ENCODE measurements around the gene PPARG. TPM values are rescaled to one million over a fixed set of nuclear protein-coding genes. Genes with fewer than 3 reads are reported as not detected.
"Not testable (repeated sequence)": the region's sequence is repeated elsewhere in the genome, so short reads cannot be mapped to it uniquely, and the experiment has no call there.

The PPARG gene
- total RNA-seq, 4 donors from 2014 or later: 199 to 374 (median 218) TPM

DNA sequence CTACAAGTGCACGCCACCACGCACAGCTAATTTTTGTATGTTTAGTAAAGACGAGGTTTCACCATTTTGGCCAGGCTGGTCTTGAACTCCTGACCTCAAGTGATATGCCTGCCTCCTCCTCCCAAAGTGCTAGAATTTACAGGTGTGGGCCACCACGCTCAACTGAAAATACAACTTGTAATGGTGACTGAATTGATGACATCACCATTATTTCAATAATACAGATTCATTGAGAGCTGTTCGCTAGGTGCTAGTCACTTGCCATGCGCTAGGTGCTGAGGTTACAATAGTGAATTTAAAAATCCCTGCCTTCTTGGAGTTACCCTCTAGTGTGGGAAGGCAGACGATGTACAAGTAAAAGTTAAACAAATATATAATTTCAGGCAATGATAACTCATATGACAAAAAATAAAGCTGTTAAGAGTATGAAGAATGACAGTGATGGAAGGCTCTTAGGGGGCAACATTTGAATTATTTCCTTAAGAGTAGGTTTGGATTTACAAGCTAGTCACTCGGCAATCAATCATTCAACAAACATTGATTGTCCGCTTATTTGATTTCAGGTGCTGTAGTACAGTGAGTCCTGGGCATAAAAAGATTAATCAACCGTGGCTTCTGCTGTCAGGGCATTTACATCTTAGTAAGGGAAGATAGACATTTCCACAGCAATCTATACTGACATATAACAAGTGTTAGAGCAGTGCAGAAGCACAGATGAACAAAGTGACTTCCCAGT is 9.1 kb upstream of the PPARG start:
- TF ChIP-seq, protein P1, sequence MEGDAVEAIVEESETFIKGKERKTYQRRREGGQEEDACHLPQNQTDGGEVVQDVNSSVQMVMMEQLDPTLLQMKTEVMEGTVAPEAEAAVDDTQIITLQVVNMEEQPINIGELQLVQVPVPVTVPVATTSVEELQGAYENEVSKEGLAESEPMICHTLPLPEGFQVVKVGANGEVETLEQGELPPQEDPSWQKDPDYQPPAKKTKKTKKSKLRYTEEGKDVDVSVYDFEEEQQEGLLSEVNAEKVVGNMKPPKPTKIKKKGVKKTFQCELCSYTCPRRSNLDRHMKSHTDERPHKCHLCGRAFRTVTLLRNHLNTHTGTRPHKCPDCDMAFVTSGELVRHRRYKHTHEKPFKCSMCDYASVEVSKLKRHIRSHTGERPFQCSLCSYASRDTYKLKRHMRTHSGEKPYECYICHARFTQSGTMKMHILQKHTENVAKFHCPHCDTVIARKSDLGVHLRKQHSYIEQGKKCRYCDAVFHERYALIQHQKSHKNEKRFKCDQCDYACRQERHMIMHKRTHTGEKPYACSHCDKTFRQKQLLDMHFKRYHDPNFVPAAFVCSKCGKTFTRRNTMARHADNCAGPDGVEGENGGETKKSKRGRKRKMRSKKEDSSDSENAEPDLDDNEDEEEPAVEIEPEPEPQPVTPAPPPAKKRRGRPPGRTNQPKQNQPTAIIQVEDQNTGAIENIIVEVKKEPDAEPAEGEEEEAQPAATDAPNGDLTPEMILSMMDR (IDR thresholded peaks at IDR 0.05): no peak
- ATAC-seq (ENCODE audit: low FRiP score): no peak
- no peak for DNase-seq (ENCODE audit: low spot score)

DNA sequence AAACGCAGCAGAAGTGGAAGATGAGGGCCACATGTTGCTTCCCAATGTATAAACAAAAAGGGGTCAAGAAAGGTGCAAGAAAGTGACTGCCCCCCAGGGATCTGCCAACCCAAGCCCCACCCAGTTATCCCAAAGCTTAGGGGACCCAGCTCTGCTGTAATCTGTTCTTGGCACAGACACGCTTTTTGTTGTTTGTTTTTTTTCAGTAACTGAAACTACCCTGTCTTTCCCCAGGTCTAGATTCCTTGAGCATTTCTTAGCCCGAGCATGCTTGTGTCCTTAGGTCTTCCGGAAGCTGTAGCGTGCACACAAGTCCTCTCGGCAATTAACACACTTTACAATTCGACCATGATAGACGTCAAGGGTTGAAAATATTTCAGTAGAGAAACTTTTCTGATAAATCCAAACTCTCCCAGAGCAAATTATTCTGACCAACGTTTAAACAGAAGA is 8.5 kb upstream of the PPARG start:
- TF ChIP-seq, protein P1 (IDR thresholded peaks at IDR 0.05): no peak
- ATAC-seq (ENCODE audit: low FRiP score) (no peak), DNase-seq (ENCODE audit: low spot score) (no peak)

DNA sequence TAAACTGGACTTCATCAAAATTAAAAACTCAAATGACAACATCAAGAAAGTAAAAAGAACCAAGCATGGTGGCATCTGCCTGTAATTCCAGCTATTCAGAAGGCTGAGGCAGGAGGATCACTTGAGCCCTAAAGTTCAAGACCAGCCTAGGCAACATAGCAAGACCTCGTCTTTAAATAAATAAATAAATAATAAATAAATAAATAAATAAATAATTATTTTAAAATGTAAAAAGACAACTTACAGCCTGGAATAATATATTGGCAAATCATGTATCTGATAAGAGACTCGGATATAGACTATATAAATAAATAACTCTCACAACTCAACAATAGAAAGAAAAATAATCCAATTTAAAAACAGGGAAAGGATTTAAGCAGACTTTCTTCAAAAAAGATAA is 4.3 kb upstream of the PPARG start:
- ATAC-seq (ENCODE audit: low FRiP score) (no peak), DNase-seq (ENCODE audit: low spot score) (no peak)
- TF ChIP-seq, protein P1 (IDR thresholded peaks at IDR 0.05): no peak

DNA sequence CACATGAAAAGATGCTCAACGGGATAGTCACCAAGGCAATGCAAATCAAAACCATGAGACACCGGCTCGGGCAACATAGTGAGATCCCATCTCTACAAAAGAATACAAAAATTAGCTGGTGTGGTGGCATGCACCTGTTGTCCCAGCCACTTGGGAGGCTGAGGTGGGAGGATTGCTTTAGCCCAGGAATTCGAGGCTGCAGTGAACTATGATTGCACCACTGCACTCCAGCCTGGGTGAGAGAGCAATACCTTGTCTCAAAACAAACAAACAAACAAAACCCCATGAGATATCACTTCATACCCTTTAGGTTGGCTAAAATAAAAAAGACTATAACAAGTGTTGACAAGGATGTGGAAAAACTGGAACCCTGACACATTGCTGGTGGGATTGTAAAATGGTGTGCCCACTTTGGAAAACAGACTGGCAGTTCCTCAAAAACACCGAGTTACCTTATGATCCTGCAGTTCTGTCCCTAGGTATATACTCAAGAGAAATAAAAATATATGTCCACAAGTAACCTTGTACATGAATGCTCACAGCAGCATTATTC is 3.8 kb upstream of the PPARG start:
- TF ChIP-seq, protein P1 (IDR thresholded peaks at IDR 0.05): no peak
- ATAC-seq (ENCODE audit: low FRiP score): no peak
- no peak for DNase-seq (ENCODE audit: low spot score)

DNA sequence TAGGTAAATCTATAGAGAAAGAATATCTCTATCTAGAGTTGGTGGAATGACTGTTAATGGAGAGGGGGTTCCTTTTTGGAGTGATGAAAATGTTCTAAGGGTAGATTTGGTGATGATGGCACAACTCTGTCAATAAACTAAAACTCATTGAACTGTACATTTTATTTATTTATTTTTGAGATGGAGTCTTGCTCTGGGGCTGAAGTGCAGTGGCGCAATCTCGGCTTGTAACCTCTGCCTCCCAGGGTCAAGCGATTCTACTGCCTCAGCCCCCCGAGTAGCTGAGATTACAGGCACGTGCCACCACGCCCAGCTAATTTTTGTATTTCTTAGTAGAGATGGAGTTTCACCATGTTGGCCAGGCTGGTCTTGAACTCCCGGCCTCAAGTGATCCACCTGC is 3.1 kb upstream of the PPARG start:
- not testable (repeated sequence) for DNase-seq (ENCODE audit: low spot score); ATAC-seq (ENCODE audit: low FRiP score)

DNA sequence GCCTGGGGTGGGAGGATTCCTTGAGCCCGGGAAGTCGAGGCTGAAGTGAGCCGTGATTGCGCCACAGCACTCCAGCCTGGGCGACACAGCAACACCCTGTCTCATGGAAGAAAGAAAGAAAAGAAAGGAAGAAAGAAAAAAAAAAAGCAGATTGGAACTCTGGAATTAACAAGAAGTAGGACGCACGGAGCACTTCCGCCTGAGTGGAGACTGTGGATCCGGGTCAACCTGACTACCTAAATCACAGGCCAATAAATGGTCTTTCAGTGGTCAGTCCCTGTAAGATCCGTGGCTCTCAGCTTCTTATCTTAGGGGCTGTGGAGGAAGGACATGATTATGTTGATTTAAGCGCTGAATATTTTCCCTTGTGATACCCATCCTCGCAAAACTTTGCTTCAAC is 2.4 kb upstream of the PPARG start:
- DNase-seq (ENCODE audit: low spot score) (no peak), ATAC-seq (ENCODE audit: low FRiP score) (no peak)
- TF ChIP-seq, protein P1 (IDR thresholded peaks at IDR 0.05): no peak

DNA sequence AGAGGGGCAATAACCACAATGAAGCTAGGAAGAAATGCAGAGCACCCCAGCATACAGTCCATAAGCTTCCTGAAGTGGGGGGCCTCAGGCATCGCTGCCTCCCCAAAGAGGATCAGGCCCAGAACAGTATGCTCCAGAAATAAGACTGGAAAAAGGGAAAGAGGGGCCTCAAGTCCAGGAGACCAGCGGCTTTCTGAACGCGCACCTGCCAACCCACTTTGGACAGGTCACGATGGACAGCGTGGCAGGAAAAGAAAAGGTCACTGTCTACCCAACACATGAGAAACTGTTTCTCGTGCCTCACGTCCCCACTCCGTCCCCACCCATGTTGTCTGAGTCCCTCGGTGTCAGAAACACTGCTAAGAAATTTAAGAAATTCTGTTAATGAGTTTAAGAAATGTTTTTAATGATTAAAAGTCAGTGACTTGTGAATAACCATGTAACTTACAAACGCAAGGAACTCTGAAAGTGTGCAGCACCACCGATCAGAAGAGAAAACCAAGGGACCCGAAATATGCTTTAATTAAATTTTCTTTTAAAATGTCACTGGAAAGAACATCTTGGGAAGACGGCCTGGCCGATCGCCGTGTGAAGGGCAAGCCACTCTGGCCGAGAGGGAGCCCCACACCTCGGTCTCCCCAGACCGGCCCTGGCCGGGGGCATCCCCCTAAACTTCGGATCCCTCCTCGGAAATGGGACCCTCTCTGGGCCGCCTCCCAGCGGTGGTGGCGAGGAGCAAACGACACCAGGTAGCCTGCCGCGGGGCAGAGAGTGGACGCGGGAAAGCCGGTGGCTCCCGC is 1.7 kb upstream of the PPARG start:
- ATAC-seq (ENCODE audit: low FRiP score) (peak; percentile 19), DNase-seq (ENCODE audit: low spot score) (no peak)
- TF ChIP-seq, protein P1 (IDR thresholded peaks at IDR 0.05): no peak

Measured in omental fat pad (tissue), 4 donors.